GM12801 (cell line): ENCODE data around the gene PACSIN1.
A peak's percentile ranks its signal among the peaks of the same experiment; 100 is the strongest.

Experiments used
- TF ChIP-seq, protein P1 (sequence below): IDR thresholded peaks from one replicate; pipeline ENCODE4 v1.5.1; 2011; ENCODE audit warnings: control low read depth; ENCODE audit not compliant: insufficient read length; ENCODE audit errors: extremely low read depth

Gene PACSIN1

DNA sequence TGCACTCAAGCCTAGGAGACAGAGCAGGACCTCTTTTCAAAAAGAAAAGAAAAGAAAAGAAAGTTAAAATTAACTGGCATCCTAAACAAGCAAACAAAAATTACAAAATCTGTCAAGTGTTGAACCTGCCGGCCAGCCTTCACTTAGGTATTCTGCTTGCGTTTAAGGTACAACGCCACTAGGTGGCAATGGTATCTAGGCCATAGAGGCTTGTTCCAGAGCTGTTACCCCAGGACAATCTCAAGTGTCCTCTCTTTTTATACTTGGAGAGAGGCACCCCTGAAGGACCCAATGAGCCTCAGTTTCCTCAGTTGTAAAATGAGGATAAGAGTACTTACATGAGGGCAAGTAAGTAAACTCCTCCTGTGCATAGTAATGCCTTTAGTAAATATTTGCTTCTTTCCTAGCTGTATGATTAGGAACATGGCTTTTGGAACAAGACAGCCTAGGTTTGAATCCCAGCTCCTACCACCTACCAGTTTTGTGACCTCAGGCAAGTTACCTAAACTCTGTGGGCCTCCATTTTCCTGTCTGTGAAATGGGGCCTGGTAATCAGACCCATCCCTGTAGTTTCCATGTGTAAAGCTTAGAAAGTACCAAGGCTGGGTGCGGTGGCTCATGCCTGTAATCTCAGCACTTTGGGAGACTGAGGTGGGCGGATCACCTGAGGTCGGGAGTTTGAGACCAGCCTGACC lies 5.8 kb upstream of the PACSIN1 start:
- TF ChIP-seq, protein P1, sequence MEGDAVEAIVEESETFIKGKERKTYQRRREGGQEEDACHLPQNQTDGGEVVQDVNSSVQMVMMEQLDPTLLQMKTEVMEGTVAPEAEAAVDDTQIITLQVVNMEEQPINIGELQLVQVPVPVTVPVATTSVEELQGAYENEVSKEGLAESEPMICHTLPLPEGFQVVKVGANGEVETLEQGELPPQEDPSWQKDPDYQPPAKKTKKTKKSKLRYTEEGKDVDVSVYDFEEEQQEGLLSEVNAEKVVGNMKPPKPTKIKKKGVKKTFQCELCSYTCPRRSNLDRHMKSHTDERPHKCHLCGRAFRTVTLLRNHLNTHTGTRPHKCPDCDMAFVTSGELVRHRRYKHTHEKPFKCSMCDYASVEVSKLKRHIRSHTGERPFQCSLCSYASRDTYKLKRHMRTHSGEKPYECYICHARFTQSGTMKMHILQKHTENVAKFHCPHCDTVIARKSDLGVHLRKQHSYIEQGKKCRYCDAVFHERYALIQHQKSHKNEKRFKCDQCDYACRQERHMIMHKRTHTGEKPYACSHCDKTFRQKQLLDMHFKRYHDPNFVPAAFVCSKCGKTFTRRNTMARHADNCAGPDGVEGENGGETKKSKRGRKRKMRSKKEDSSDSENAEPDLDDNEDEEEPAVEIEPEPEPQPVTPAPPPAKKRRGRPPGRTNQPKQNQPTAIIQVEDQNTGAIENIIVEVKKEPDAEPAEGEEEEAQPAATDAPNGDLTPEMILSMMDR = peak; percentile 24

DNA sequence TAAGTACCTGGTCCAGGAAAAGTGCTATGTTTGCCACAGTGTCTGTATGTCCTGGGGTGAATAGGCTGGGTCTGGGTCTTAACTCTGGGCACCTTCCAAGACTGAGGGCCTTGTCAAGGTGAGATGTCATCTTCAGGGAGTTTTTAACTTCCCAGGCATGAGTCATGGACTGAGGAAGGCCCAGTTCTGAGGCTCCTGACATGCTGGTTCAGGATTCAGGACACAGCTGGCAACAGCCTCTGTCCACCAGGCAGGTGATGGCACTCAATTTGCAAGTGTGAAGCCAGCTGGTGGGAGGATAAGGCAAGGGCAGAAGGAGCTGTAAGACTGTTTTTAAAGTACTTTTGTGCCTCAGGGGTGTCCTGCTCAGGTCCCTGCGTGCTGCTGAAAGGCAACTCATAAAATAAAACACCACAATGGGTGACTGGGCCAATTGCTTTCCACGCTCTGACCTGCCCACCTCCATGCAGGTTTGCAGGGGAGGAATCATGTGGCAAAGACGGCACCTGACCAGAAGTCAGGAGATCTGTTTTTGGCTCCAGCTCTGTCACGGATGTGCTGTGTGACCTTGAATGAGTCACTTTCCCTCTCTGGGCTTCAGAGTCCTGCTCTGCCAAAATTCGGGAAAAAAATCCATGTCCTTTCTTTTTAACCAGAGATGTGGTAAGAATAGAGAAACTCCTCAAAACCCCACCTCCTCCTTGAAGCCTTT lies 4.9 kb upstream of the PACSIN1 start:
- TF ChIP-seq, protein P1 = no peak

DNA sequence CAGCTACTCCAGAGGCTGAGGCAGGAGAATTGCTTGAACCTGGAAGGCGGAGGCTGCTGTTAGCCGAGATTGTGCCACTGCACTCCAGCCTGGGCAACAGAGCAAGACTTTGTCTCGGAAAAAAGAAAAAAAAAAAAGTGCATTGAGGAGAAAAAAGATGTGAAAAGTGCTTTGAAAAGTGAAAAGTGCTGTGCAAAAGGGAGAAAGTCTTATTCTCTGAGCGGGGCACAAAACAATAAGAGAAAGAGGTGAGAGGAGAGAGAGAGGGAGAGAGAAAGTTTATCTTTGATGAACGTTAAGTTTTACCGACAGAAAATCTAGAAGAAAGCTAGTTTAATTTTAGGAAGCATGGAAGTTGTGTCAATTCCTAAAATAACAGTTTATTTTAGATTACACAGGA lies 3.9 kb upstream of the PACSIN1 start:
- TF ChIP-seq, protein P1 = no peak

DNA sequence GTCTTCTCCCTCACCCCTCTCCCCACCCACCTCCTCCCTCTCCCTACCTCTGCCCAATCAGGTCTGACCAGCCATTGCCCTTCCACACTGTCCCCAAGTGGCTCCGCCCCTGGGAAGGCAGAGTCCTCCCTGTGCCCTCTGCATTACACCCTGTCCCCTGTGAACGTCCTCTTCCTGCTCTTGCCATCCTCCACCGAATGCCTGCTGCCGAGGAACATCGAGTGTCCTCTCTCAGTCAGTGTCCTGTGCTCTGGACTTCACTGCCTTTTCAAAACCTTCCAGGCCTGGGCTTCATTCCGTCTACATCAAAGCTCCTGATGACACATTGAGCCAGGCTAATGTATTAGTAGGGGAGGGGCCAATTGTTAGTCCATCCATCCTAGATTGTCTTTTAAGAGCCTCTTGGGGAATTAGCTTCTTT lies 3.3 kb upstream of the PACSIN1 start:
- TF ChIP-seq, protein P1 = no peak

DNA sequence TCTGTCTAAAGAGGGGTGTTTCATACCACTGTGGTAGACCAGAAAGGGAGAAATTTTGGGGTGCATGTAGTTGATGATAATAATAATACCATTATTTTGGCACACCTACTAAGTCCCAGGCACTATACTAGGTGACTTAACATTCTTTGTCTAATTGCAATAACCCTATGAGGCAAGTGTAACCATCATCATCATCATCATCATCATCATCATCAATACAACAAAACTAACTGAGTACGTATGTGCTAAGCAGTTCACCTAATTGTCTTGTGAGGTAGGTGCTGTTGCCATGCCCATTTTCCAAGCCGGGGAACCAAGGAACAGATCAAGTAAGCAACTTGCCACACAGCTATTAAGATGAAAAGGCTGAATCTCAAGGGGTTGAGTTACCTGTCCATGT lies 2.6 kb upstream of the PACSIN1 start:
- TF ChIP-seq, protein P1 = no peak

DNA sequence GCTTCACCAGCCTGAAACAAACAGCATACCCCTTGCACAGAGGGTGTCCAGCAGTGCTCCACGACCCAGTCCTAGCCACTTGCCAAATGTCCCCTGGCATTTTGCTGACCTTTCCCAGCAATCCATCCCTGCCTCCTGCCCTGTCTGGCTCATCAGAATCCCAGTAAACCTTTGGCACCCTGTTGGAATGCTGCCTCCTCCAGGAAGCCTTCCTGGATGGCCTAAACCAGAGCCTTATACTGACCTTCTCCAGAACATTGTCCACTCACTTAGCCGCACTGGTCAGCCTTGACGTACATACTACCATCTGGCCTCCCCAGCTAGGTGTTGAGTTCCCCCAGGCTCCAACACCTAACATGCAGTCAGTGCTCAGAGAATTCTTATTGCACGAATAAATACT lies 2.0 kb upstream of the PACSIN1 start:
- TF ChIP-seq, protein P1 = no peak

DNA sequence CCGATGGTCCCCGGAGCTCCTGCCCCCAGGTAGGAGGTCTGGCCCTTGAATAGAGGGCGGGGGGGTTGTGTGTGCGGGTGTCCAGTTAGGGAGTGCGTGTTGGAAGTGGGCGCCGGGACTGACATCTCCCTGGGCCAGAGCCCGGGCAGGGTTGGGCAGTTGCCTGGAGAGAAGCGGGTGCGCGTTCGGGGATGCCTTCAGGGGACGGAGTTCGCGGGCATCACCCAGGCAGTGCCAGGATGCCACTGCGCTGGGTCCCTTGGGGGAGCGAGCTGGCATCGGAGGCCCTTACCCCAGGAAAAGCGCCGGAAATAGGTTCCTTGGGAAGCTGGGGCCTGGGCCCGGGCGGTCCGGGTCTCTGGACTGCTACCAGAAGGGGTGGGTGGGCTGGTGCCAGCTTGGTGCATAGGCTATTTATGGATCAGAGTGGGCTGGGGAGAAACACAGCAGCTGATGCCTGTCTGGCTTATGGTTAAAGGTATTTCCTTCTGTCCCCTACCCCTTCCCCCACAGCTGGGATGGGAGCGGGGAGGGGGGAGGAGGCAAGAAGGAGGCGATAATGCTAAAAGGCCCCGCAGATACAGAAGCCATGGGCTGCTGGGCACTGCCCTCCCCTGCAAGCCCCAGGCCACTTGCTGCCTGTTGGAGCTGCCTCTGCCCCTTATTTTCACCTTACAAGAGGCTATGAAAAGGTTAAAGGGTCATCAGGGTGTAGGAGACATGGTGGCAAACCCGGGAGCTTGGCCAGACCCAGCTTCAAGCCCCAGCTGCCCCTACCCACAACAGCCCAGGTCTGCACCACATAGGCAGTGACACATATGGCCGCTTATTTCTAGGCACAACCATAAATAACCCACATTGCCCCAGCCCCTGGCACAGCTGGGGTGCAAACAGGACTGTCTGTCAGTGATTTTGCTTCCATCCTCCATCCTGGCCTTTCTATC lies 638 bp downstream of the PACSIN1 start:
- TF ChIP-seq, protein P1 = no peak
